IMR-90 (cell line): ENCODE measurements around the gene OPN5. TPM values are rescaled to one million over a fixed set of nuclear protein-coding genes. Genes with fewer than 3 reads are reported as not detected.

Experiments used
- ATAC-seq: fragments of 200-7000 bp; cut with Tn5 transposase; 2 replicates; pipeline ENCODE4 v1.9.1; 2020; ENCODE audit warnings: low read depth, mild to moderate bottlenecking, moderate library complexity
- BruUV-seq: library from RNA; stranded (reverse); fragments of 400-500 nt; replicated peaks from 2 replicates; lab custom pipeline; 2021; lab: Mats Ljungman, UMichigan
- CTCF ChIA-PET: fragments of 300-600 bp; formaldehyde crosslinking; extraction: SDS; loops from one replicate; lab custom pipeline; 2021; ENCODE audit warnings: antibody characterized with exemption; lab: Yijun Ruan, JAX
- POLR2A ChIA-PET: fragments of 300-600 bp; sonication (Branson Sonifier 250); formaldehyde crosslinking; loops from one replicate; lab custom pipeline; 2022; ENCODE audit warnings: antibody characterized with exemption; ENCODE audit not compliant: unreplicated experiment; lab: Charles Lee
- DNase-seq: peaks from one replicate; pipeline ENCODE4 v3.0.0; 2013
- H2AFZ ChIP-seq: replicated peaks from 2 replicates; pipeline ENCODE3; 2013; ENCODE audit warnings: low read length, mild to moderate bottlenecking; ENCODE audit not compliant: poor library complexity
- H2AK5ac ChIP-seq: 2 replicates; pipeline ENCODE4 v1.6.1; 2013; ENCODE audit warnings: low read depth, low read length, inconsistent platforms
- H2AK9ac ChIP-seq: replicated peaks from 2 replicates; pipeline ENCODE3; 2013; ENCODE audit warnings: mild to moderate bottlenecking, low read depth, low read length, moderate library complexity; ENCODE audit not compliant: poor library complexity
- H2BK120ac ChIP-seq: 2 replicates; pipeline ENCODE4 v1.6.1; 2013; ENCODE audit warnings: low read depth, low read length, inconsistent platforms
- H2BK15ac ChIP-seq: 3 replicates; pipeline ENCODE4 v1.6.1; 2013; ENCODE audit warnings: low read depth, low read length, inconsistent platforms
- H2BK20ac ChIP-seq: 2 replicates; pipeline ENCODE4 v1.6.1; 2013; ENCODE audit warnings: low read depth, mild to moderate bottlenecking, inconsistent platforms, low read length, moderate library complexity
- H2BK5ac ChIP-seq: 2 replicates; pipeline ENCODE4 v1.6.1; 2013; ENCODE audit warnings: mild to moderate bottlenecking, low read depth, low read length, inconsistent platforms; ENCODE audit not compliant: poor library complexity, severe bottlenecking
- H3K14ac ChIP-seq: replicated peaks from 2 replicates; pipeline ENCODE4 v1.6.1; 2013; ENCODE audit warnings: low read depth, low read length, inconsistent platforms
- H3K18ac ChIP-seq: 2 replicates; pipeline ENCODE4 v1.6.1; 2013; ENCODE audit warnings: low read depth, low read length, control low read depth
- H3K23ac ChIP-seq: 2 replicates; pipeline ENCODE4 v1.6.1; 2013; ENCODE audit warnings: low read depth, low read length, inconsistent platforms
- H3K27ac ChIP-seq: 2 replicates; pipeline ENCODE4 v1.5.1; 2013; ENCODE audit warnings: mild to moderate bottlenecking, control low read depth, low read length; ENCODE audit not compliant: insufficient read depth
- H3K27me3 ChIP-seq: 2 replicates; pipeline ENCODE4 v1.6.1; 2013; ENCODE audit warnings: low read length; ENCODE audit not compliant: control insufficient read depth, insufficient read depth
- H3K36me3 ChIP-seq: 2 replicates; pipeline ENCODE4 v1.6.1; 2013; ENCODE audit warnings: low read length, mixed read lengths; ENCODE audit not compliant: control insufficient read depth, insufficient read depth
- H3K4ac ChIP-seq: 2 replicates; pipeline ENCODE4 v1.6.1; 2013; ENCODE audit warnings: low read depth, low read length, inconsistent platforms
- H3K4me1 ChIP-seq: 2 replicates; pipeline ENCODE4 v1.6.1; 2013; ENCODE audit warnings: low read length, mixed read lengths; ENCODE audit not compliant: control insufficient read depth, insufficient read depth
- H3K4me2 ChIP-seq: 2 replicates; pipeline ENCODE4 v1.6.1; 2013; ENCODE audit warnings: low read depth, mild to moderate bottlenecking, control low read depth, low read length, moderate library complexity
- H3K4me3 ChIP-seq: 2 replicates; pipeline ENCODE4 v1.5.1; 2013; ENCODE audit warnings: low read depth, mild to moderate bottlenecking, control low read depth, low read length, moderate library complexity; ENCODE audit not compliant: insufficient read depth
- H3K56ac ChIP-seq: 2 replicates; pipeline ENCODE4 v1.6.1; 2013; ENCODE audit warnings: low read length, inconsistent platforms; ENCODE audit not compliant: insufficient read depth; ENCODE audit errors: extremely low read depth
- H3K79me1 ChIP-seq, 2 experiments: 2 replicates each; pipeline ENCODE4 v1.6.1; 2013; ENCODE audit warnings: low read length in 2 of 2, inconsistent platforms in 1 of 2, low read depth in 1 of 2
- H3K9ac ChIP-seq: 2 replicates; pipeline ENCODE4 v1.6.1; 2013; ENCODE audit warnings: low read depth, low read length, control low read depth
- H3K9me1 ChIP-seq: 2 replicates; pipeline ENCODE4 v1.6.1; 2013; ENCODE audit warnings: low read length, inconsistent platforms; ENCODE audit not compliant: insufficient read depth
- H3K9me3 ChIP-seq: 2 replicates; pipeline ENCODE4 v1.6.1; 2013; ENCODE audit warnings: low read length; ENCODE audit not compliant: control insufficient read depth, insufficient read depth
- H4K20me1 ChIP-seq: 2 replicates; pipeline ENCODE4 v1.6.1; 2013; ENCODE audit warnings: low read length, inconsistent platforms; ENCODE audit not compliant: insufficient read depth
- H4K5ac ChIP-seq: 2 replicates; pipeline ENCODE4 v1.6.1; 2013; ENCODE audit warnings: mild to moderate bottlenecking, low read depth, low read length, control low read depth
- H4K8ac ChIP-seq, 2 experiments: 2 replicates each; pipeline ENCODE4 v1.6.1; 2013; ENCODE audit warnings: low read depth in 2 of 2, low read length in 2 of 2, control low read depth in 1 of 2, inconsistent platforms in 1 of 2
- H4K91ac ChIP-seq: 2 replicates; pipeline ENCODE4 v1.6.1; 2013; ENCODE audit warnings: low read depth, low read length, inconsistent platforms; ENCODE audit not compliant: insufficient read depth
- RCOR1 ChIP-seq: IDR thresholded peaks from 2 replicates; pipeline ENCODE4 v1.6.1; 2012; ENCODE audit warnings: mild to moderate bottlenecking, low read length, improper control_type of control experiment; ENCODE audit not compliant: insufficient replicate concordance
- WGBS, 2 experiments: methylation state at CpG; one replicate each; pipeline versions ENCODE4 v1.1.5 to v1.1.7; 2013; ENCODE audit warnings: missing lambda C conversion rate in 2 of 2; ENCODE audit not compliant: insufficient read length in 1 of 2; ENCODE audit errors: extremely low coverage in 2 of 2; 5-methylcytosine and 5-hydroxymethylcytosine counted together
- dilution Hi-C: fragments of 300-500 bp; cut with HindIII; formaldehyde crosslinking; loops from one replicate; pipeline ENCODE4 v1.14.3; 2018; ENCODE audit warnings: low sequenced_read_pairs; ENCODE audit not compliant: unreplicated experiment
- in situ Hi-C: fragments of 300-500 bp; cut with MboI; formaldehyde crosslinking; loops from 3 replicates; pipeline ENCODE4 v1.14.3; 2019; ENCODE audit warnings: low sequenced_read_pairs, inconsistent platforms, mixed read lengths
- intact Hi-C: fragments of 100-400 bp; cut with micrococcal nuclease; formaldehyde crosslinking; loops from 2 replicates; pipeline ENCODE4 v1.10.0; 2022
- polyA plus RNA-seq, 3 experiments: library from polyadenylated mRNA; depleted of rRNA; stranded (reverse); fragments of >200 nt; gene quantifications; 2 replicates each; pipeline ENCODE4 v1.2.3, GENCODE V29; 2012; ENCODE audit warnings: low replicate concordance in 1 of 3
- total RNA-seq: library from RNA; depleted of rRNA; stranded (reverse); fragments of >200 nt; gene quantifications from 2 replicates; pipeline ENCODE4 v1.2.3, GENCODE V29; 2012

OPN5 gene
- total and polyA plus RNA-seq, 2 of the 4 experiments (the other 2 are of a cell fraction), result not detected

- no peaks in the 10 kb centered on the region for H3K36me3 ChIP-seq
- TF ChIP-seq RCOR1, result no peak
- no peak overlapping the region for H2AK9ac ChIP-seq
- no peak overlapping the region for H3K27ac ChIP-seq
- H4K5ac ChIP-seq, result no peak overlapping the region
- H3K4me2 ChIP-seq, result no peak overlapping the region
- H3K18ac ChIP-seq, result no peak overlapping the region
- ChIA-PET CTCF (no interaction called here), POLR2A (no interaction called here)
- BruUV-seq, result no TSS peak
- in situ Hi-C loops (no loop called here), intact Hi-C loops (no loop called here), dilution Hi-C loops (no loop called here)
- DNase-seq (no peak), ATAC-seq (no peak)
- no CpG with 5 or more reads among the region's 1 CpG for WGBS, 2 experiments
- no peak overlapping the region for H3K14ac ChIP-seq
- no peak overlapping the region for H4K91ac ChIP-seq
- no peak overlapping the region for H3K4me3 ChIP-seq
- no peak overlapping the region for H3K56ac ChIP-seq
- no peak overlapping the region for H2AFZ ChIP-seq
- no peaks in the 10 kb centered on the region for H3K4me1 ChIP-seq
- no peaks in the 10 kb centered on the region for H3K9me1 ChIP-seq
- no peak overlapping the region for H2BK20ac ChIP-seq
- no peaks in the 10 kb centered on the region for H4K20me1 ChIP-seq
- no peak overlapping the region for H2BK15ac ChIP-seq
- H2AK5ac ChIP-seq, result no peak overlapping the region
- H3K4ac ChIP-seq, result no peak overlapping the region
- H3K9me3 ChIP-seq, result no peaks in the 10 kb centered on the region
- no peak overlapping the region for H3K23ac ChIP-seq
- H2BK5ac ChIP-seq, result no peak overlapping the region
- H4K8ac ChIP-seq, result no peak overlapping the region
- H3K79me1 ChIP-seq, result no peaks in the 10 kb centered on the region
- no peak overlapping the region for H2BK120ac ChIP-seq
- no peaks in the 10 kb centered on the region for H3K27me3 ChIP-seq
- no peak overlapping the region for H3K9ac ChIP-seq
These were observed 64.9 kb downstream of the OPN5 start for GRCh38 chr6:47846752-47847151.
